ENCODE results near the gene LMBRD2.

LMBRD2 gene

GRCh38 chr5:36099748-36100147 lies 51.9 kb downstream of the LMBRD2 start:
- DNase-seq: no peak

GRCh38 chr5:36096486-36096885 lies 55.2 kb downstream of the LMBRD2 start:
- no peak for DNase-seq

GRCh38 chr5:36089989-36090388 lies 61.7 kb downstream of the LMBRD2 start:
- DNase-seq: peak; percentile 6

GRCh38 chr5:36079200-36079781 lies 72.4 kb downstream of the LMBRD2 start:
- peak; percentile 2 for DNase-seq

GRCh38 chr5:36078430-36078829 lies 73.3 kb downstream of the LMBRD2 start:
- no peak for DNase-seq

- peak; percentile 1 for DNase-seq
These were observed 78.0 kb downstream of the LMBRD2 start for GRCh38 chr5:36073595-36074216.

GRCh38 chr5:36070687-36071571 lies 80.8 kb downstream of the LMBRD2 start:
- DNase-seq: no peak

GRCh38 chr5:36068751-36069281 lies 82.9 kb downstream of the LMBRD2 start:
- no peak for DNase-seq

- DNase-seq: no peak
These were observed 85.0 kb downstream of the LMBRD2 start, which contains the start of gene UGT3A2 for GRCh38 chr5:36066540-36067210. Gene UGT3A2, minus strand, starts transcription at chr5:36066882. Its CDS starts 93 bp downstream, at chr5:36066789.

- DNase-seq: no peak
These were observed 85.6 kb downstream of the LMBRD2 start for GRCh38 chr5:36066001-36066539.

- no peak for DNase-seq
These were observed 91.2 kb downstream of the LMBRD2 start for GRCh38 chr5:36060420-36060887.

GRCh38 chr5:36059571-36060419 lies 91.9 kb downstream of the LMBRD2 start:
- DNase-seq: no peak

GRCh38 chr5:36058776-36059175 lies 92.9 kb downstream of the LMBRD2 start:
- DNase-seq: no peak

GRCh38 chr5:36057386-36057785 lies 94.3 kb downstream of the LMBRD2 start:
- no peak for DNase-seq

GRCh38 chr5:36056422-36056821 lies 95.3 kb downstream of the LMBRD2 start:
- no peak for DNase-seq

- DNase-seq: no peak
These were observed 95.7 kb downstream of the LMBRD2 start for GRCh38 chr5:36055984-36056383.

GRCh38 chr5:36054647-36055046 lies 97.0 kb downstream of the LMBRD2 start:
- DNase-seq: no peak

- DNase-seq: no peak
These were observed 99.1 kb downstream of the LMBRD2 start for GRCh38 chr5:36052538-36052937.

GRCh38 chr5:36049949-36050348 lies 101.7 kb downstream of the LMBRD2 start:
- no peak for DNase-seq
